WTC11 (cell line): Measurements from ENCODE around the gene MRPL54. TPM values are rescaled to one million over a fixed set of nuclear protein-coding genes. Genes with fewer than 3 reads are reported as not detected.

Experiments
- ATAC-seq: fragments of 200-7000 bp; cut with Tn5 transposase; 2 replicates; pipeline ENCODE4 v1.10.0; 2021; ENCODE audit warnings: mild to moderate bottlenecking, moderate library complexity
- CTCF ChIA-PET: fragments of 300-600 bp; sonication (Branson Sonifier 250); formaldehyde crosslinking; loops from one replicate; lab custom pipeline; 2021; ENCODE audit warnings: antibody characterized with exemption; lab: Charles Lee
- POLR2A ChIA-PET: fragments of 350-600 bp; sonication (Branson Sonifier 250); formaldehyde crosslinking; loops from one replicate; lab custom pipeline; 2021; ENCODE audit warnings: antibody characterized with exemption; lab: Charles Lee
- DNase-seq: peaks from one replicate; pipeline ENCODE4 v3.0.0; 2021; ENCODE audit warnings: low spot score
- H3K27ac Mint-ChIP-seq: 2 replicates; pipeline ENCODE4 v1.8.0; 2021; ENCODE audit warnings: mixed read lengths
- H3K27me3 Mint-ChIP-seq: 2 replicates; pipeline ENCODE4 v1.8.0; 2021; ENCODE audit warnings: low read depth, mild to moderate bottlenecking, moderate library complexity, mixed read lengths
- H3K36me3 Mint-ChIP-seq: 2 replicates; pipeline ENCODE4 v1.8.0; 2021; ENCODE audit warnings: mixed read lengths
- H3K4me1 Mint-ChIP-seq: 2 replicates; pipeline ENCODE4 v1.8.0; 2022; ENCODE audit warnings: mixed read lengths
- H3K4me3 Mint-ChIP-seq: 2 replicates; pipeline ENCODE4 v1.8.0; 2021; ENCODE audit warnings: mild to moderate bottlenecking, moderate library complexity, mixed read lengths
- H3K9me3 Mint-ChIP-seq: 2 replicates; pipeline ENCODE4 v1.8.0; 2021; ENCODE audit warnings: mixed read lengths
- CREM ChIP-seq: sonication (generic); formaldehyde crosslinking; IDR thresholded peaks from 2 replicates; pipeline ENCODE4 v1.8.1; 2022; ENCODE audit warnings: mild to moderate bottlenecking, missing genetic modification reagents, moderate library complexity
- ELF4 ChIP-seq: sonication (generic); formaldehyde crosslinking; IDR thresholded peaks from 2 replicates; pipeline ENCODE4 v1.8.1; 2022; ENCODE audit warnings: low read depth, mild to moderate bottlenecking, moderate library complexity, missing genetic modification reagents
- ESRRA ChIP-seq: sonication (generic); formaldehyde crosslinking; IDR thresholded peaks from 2 replicates; pipeline ENCODE4 v1.8.1; 2022; ENCODE audit warnings: mild to moderate bottlenecking, missing genetic modification reagents, borderline replicate concordance
- FOXJ3 ChIP-seq: sonication (generic); formaldehyde crosslinking; IDR thresholded peaks from 2 replicates; pipeline ENCODE4 v1.9.0; 2021; ENCODE audit warnings: missing genetic modification reagents, mild to moderate bottlenecking, borderline replicate concordance
- GTF2I ChIP-seq: fragments of 250-450 bp; sonication (Bioruptor Pico); conservative IDR thresholded peaks from 2 replicates; pipeline ENCODE4 v1.4.0; 2021; ENCODE audit warnings: mild to moderate bottlenecking
- JUN ChIP-seq: sonication (generic); formaldehyde crosslinking; IDR thresholded peaks from 2 replicates; pipeline ENCODE4 v1.8.0; 2023; ENCODE audit warnings: mild to moderate bottlenecking, missing genetic modification reagents
- NFYB ChIP-seq: sonication (generic); formaldehyde crosslinking; conservative IDR thresholded peaks from 2 replicates; pipeline ENCODE4 v1.8.0; 2022; ENCODE audit warnings: low read depth, missing genetic modification reagents
- NR3C1 ChIP-seq: sonication (generic); formaldehyde crosslinking; conservative IDR thresholded peaks from 2 replicates; pipeline ENCODE4 v1.8.1; 2023; ENCODE audit warnings: low read depth, mild to moderate bottlenecking, missing genetic modification reagents
- SMAD3 ChIP-seq: sonication (generic); formaldehyde crosslinking; IDR thresholded peaks from 2 replicates; pipeline ENCODE4 v1.8.0; 2022; ENCODE audit warnings: missing genetic modification reagents, mild to moderate bottlenecking, borderline replicate concordance
- SOX15 ChIP-seq: fragments of 250-450 bp; sonication (Bioruptor Pico); IDR thresholded peaks from 2 replicates; pipeline ENCODE4 v1.9.0; 2021; ENCODE audit warnings: mild to moderate bottlenecking
- TEAD4 ChIP-seq: sonication (generic); formaldehyde crosslinking; IDR thresholded peaks from 2 replicates; pipeline ENCODE4 v1.8.0; 2022; ENCODE audit warnings: mild to moderate bottlenecking, missing genetic modification reagents
- ZNF121 ChIP-seq: sonication (generic); formaldehyde crosslinking; IDR thresholded peaks from 2 replicates; pipeline ENCODE4 v1.8.0; 2023; ENCODE audit warnings: missing genetic modification reagents
- ZNF317 ChIP-seq: sonication (generic); formaldehyde crosslinking; IDR thresholded peaks from 2 replicates; pipeline ENCODE4 v1.8.1; 2023; ENCODE audit warnings: low read depth, mild to moderate bottlenecking, moderate library complexity, missing genetic modification reagents, borderline replicate concordance
- ZNF423 ChIP-seq: fragments of 250-450 bp; sonication (Bioruptor Pico); IDR thresholded peaks from 2 replicates; pipeline ENCODE4 v2.1.2; 2022; ENCODE audit warnings: mild to moderate bottlenecking, moderate library complexity
- ZNF671 ChIP-seq: fragments of 250-450 bp; sonication (Bioruptor Pico); IDR thresholded peaks from 2 replicates; pipeline ENCODE4 v1.8.0; 2021; ENCODE audit warnings: mild to moderate bottlenecking
- total RNA-seq: library from RNA; stranded (reverse); gene quantifications from 3 replicates; pipeline ENCODE4 v1.2.3, GENCODE V29; 2021
- TF ChIP-seq, protein P1 (sequence below): sonication (generic); formaldehyde crosslinking; IDR thresholded peaks from 2 replicates; pipeline ENCODE4 v1.8.1; 2022; ENCODE audit warnings: mild to moderate bottlenecking, missing genetic modification reagents, moderate library complexity, borderline replicate concordance
- TF ChIP-seq, protein P2 (sequence below): sonication (generic); formaldehyde crosslinking; IDR thresholded peaks from 2 replicates; pipeline ENCODE4 v1.8.1; 2023; ENCODE audit warnings: mild to moderate bottlenecking, missing genetic modification reagents
- TF ChIP-seq, protein P3 (sequence below): fragments of 200-600 bp; IDR thresholded peaks from 2 replicates; pipeline ENCODE4 v1.8.0; 2022; ENCODE audit warnings: antibody characterized with exemption
- TF ChIP-seq, protein P4 (sequence below): sonication (generic); formaldehyde crosslinking; IDR thresholded peaks from 2 replicates; pipeline ENCODE4 v1.8.0; 2022; ENCODE audit warnings: missing genetic modification reagents
- TF ChIP-seq, protein P5 (sequence below): fragments of 250-450 bp; sonication (Bioruptor Pico); IDR thresholded peaks from 2 replicates; pipeline ENCODE4 v1.9.0; 2021; ENCODE audit warnings: mild to moderate bottlenecking
- TF ChIP-seq, protein P6 (sequence below): fragments of 250-450 bp; sonication (Bioruptor Pico); conservative IDR thresholded peaks from 2 replicates; pipeline ENCODE4 v1.9.0; 2021; ENCODE audit warnings: mild to moderate bottlenecking
- TF ChIP-seq, protein P7 (sequence below): fragments of 250-450 bp; sonication (Bioruptor Pico); IDR thresholded peaks from 2 replicates; pipeline ENCODE4 v1.8.0; 2021; ENCODE audit warnings: mild to moderate bottlenecking

Gene MRPL54
- total RNA-seq, 1 experiment from 2014 or later, result 62.3 TPM

DNA sequence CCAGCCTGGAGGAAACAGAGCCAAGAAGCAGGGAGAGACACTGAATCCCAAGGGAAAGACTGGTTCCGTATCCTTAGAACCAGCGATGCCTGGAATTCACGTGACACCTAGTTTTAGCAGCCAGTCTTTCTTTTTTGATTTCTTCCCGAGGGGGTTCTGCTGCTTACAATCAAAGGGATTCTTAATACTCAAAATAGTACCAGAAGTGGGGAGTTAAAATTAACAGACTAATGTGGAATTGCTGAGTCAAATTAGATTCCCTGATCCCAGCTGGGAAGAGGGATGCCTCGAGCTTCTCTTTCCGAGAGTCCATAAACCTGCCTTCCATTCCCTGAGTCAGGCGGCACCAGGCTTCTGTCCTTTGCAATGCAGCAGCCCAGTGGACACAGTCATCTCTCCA is 28.5 kb downstream of the MRPL54 start:
- DNase-seq, result no peak
- ATAC-seq, result no peak
- POLR2A ChIA-PET, result no interaction called here
- H3K4me3 Mint-ChIP-seq, result no peak overlapping the region
- no peaks in the 10 kb centered on the region for H3K4me1 Mint-ChIP-seq
- TF ChIP-seq TEAD4, result no peak
- TF ChIP-seq, protein P1, sequence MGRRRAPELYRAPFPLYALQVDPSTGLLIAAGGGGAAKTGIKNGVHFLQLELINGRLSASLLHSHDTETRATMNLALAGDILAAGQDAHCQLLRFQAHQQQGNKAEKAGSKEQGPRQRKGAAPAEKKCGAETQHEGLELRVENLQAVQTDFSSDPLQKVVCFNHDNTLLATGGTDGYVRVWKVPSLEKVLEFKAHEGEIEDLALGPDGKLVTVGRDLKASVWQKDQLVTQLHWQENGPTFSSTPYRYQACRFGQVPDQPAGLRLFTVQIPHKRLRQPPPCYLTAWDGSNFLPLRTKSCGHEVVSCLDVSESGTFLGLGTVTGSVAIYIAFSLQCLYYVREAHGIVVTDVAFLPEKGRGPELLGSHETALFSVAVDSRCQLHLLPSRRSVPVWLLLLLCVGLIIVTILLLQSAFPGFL (CRISPR knock-in tag), result no peak
- no peak for TF ChIP-seq SOX15 (CRISPR knock-in tag)
- TF ChIP-seq ZNF121 (CRISPR knock-in tag), result no peak
- no peak for TF ChIP-seq ZNF671 (CRISPR knock-in tag)
- H3K36me3 Mint-ChIP-seq, result no peaks in the 10 kb centered on the region
- peaks cover 20% of the 10 kb centered on the region for H3K27me3 Mint-ChIP-seq
- H3K9me3 Mint-ChIP-seq, result peaks cover 3% of the 10 kb centered on the region; the same call in 1 of the 2 replicates
- no peak overlapping the region for H3K27ac Mint-ChIP-seq
- CTCF ChIA-PET, result no interaction called here

DNA sequence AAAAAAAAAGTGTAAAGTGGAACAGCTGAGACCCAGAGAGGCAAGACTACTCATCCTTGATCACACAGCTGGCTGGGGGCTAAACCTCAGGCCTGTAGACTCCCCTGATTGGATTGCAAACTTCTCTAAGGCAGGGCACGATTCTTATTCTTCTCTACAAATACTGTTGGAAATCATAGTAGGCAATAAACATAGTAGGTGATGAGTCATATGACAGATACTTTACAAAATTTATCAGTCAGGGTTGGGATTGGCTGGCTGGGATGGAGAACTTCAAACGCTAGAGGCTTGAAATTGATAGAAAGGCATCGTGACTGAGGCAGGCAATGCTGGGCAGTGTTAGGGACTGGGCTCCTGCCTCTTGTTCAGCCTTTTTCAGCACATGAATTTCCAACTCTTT is 29.6 kb downstream of the MRPL54 start:
- ATAC-seq (no peak), DNase-seq (no peak)
- ChIA-PET CTCF (interaction anchor here (1.9 kb wide), 1 partner anchor 9 kb away, joined by 6 read pairs; no protein-coding TSS in a partner anchor), POLR2A (no interaction called here)
- Mint-ChIP-seq H3K27me3 (peaks cover 14% of the 10 kb centered on the region), H3K27ac (no peak overlapping the region), H3K9me3 (peaks cover 10% of the 10 kb centered on the region), H3K4me3 (no peak overlapping the region), H3K36me3 (peaks cover 4% of the 10 kb centered on the region), H3K4me1 (no peaks in the 10 kb centered on the region)
- TF ChIP-seq FOXJ3 (CRISPR knock-in tag) (no peak), GTF2I (CRISPR knock-in tag) (no peak), SMAD3 (CRISPR knock-in tag) (no peak), CREM (CRISPR knock-in tag) (no peak), TEAD4 (no peak), ZNF317 (no peak), ESRRA (no peak), NR3C1 (CRISPR knock-in tag) (no peak), JUN (CRISPR knock-in tag) (no peak), ZNF423 (CRISPR knock-in tag) (no peak), ELF4 (CRISPR knock-in tag) (no peak), NFYB (no peak)
- TF ChIP-seq, protein P2, sequence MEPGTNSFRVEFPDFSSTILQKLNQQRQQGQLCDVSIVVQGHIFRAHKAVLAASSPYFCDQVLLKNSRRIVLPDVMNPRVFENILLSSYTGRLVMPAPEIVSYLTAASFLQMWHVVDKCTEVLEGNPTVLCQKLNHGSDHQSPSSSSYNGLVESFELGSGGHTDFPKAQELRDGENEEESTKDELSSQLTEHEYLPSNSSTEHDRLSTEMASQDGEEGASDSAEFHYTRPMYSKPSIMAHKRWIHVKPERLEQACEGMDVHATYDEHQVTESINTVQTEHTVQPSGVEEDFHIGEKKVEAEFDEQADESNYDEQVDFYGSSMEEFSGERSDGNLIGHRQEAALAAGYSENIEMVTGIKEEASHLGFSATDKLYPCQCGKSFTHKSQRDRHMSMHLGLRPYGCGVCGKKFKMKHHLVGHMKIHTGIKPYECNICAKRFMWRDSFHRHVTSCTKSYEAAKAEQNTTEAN (CRISPR knock-in tag), result no peak
- TF ChIP-seq, protein P3, sequence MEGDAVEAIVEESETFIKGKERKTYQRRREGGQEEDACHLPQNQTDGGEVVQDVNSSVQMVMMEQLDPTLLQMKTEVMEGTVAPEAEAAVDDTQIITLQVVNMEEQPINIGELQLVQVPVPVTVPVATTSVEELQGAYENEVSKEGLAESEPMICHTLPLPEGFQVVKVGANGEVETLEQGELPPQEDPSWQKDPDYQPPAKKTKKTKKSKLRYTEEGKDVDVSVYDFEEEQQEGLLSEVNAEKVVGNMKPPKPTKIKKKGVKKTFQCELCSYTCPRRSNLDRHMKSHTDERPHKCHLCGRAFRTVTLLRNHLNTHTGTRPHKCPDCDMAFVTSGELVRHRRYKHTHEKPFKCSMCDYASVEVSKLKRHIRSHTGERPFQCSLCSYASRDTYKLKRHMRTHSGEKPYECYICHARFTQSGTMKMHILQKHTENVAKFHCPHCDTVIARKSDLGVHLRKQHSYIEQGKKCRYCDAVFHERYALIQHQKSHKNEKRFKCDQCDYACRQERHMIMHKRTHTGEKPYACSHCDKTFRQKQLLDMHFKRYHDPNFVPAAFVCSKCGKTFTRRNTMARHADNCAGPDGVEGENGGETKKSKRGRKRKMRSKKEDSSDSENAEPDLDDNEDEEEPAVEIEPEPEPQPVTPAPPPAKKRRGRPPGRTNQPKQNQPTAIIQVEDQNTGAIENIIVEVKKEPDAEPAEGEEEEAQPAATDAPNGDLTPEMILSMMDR, result no peak
- TF ChIP-seq, protein P4, sequence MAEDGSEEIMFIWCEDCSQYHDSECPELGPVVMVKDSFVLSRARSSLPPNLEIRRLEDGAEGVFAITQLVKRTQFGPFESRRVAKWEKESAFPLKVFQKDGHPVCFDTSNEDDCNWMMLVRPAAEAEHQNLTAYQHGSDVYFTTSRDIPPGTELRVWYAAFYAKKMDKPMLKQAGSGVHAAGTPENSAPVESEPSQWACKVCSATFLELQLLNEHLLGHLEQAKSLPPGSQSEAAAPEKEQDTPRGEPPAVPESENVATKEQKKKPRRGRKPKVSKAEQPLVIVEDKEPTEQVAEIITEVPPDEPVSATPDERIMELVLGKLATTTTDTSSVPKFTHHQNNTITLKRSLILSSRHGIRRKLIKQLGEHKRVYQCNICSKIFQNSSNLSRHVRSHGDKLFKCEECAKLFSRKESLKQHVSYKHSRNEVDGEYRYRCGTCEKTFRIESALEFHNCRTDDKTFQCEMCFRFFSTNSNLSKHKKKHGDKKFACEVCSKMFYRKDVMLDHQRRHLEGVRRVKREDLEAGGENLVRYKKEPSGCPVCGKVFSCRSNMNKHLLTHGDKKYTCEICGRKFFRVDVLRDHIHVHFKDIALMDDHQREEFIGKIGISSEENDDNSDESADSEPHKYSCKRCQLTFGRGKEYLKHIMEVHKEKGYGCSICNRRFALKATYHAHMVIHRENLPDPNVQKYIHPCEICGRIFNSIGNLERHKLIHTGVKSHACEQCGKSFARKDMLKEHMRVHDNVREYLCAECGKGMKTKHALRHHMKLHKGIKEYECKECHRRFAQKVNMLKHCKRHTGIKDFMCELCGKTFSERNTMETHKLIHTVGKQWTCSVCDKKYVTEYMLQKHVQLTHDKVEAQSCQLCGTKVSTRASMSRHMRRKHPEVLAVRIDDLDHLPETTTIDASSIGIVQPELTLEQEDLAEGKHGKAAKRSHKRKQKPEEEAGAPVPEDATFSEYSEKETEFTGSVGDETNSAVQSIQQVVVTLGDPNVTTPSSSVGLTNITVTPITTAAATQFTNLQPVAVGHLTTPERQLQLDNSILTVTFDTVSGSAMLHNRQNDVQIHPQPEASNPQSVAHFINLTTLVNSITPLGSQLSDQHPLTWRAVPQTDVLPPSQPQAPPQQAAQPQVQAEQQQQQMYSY (CRISPR knock-in tag), result no peak
- TF ChIP-seq, protein P5, sequence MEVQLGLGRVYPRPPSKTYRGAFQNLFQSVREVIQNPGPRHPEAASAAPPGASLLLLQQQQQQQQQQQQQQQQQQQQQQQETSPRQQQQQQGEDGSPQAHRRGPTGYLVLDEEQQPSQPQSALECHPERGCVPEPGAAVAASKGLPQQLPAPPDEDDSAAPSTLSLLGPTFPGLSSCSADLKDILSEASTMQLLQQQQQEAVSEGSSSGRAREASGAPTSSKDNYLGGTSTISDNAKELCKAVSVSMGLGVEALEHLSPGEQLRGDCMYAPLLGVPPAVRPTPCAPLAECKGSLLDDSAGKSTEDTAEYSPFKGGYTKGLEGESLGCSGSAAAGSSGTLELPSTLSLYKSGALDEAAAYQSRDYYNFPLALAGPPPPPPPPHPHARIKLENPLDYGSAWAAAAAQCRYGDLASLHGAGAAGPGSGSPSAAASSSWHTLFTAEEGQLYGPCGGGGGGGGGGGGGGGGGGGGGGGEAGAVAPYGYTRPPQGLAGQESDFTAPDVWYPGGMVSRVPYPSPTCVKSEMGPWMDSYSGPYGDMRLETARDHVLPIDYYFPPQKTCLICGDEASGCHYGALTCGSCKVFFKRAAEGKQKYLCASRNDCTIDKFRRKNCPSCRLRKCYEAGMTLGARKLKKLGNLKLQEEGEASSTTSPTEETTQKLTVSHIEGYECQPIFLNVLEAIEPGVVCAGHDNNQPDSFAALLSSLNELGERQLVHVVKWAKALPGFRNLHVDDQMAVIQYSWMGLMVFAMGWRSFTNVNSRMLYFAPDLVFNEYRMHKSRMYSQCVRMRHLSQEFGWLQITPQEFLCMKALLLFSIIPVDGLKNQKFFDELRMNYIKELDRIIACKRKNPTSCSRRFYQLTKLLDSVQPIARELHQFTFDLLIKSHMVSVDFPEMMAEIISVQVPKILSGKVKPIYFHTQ (CRISPR knock-in tag), result no peak
- TF ChIP-seq, protein P6, sequence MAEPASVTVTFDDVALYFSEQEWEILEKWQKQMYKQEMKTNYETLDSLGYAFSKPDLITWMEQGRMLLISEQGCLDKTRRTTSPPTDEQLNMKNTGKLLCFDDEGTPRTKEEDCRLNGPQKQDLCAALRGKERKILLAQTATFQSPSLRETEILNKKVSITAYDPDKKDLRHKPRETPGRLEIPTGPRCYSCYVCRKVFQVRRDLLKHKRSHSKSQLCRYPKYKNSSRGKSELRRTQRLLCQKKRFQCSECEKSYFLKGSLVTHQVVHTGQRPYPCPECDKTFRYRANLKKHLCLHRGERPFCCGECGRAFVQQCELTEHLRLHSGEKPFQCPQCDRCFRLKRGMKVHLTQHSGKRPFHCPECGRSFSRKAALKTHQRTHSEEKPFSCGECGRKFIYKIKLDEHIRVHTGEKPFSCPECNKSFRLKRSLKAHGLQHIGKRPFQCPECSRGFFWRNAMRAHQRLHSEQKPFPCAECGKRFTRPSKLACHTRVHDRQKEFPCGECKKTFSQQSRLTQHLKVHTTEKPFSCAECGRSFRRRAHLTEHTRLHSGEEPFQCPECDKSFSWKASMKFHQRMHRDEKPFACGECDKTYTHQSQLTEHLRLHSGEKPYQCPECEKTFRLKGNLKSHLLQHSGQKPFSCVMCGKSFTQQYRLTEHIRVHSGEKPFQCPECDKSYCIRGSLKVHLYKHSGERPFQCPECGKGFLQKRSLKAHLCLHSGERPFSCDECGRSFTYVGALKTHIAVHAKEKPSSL, result no peak
- TF ChIP-seq, protein P7, sequence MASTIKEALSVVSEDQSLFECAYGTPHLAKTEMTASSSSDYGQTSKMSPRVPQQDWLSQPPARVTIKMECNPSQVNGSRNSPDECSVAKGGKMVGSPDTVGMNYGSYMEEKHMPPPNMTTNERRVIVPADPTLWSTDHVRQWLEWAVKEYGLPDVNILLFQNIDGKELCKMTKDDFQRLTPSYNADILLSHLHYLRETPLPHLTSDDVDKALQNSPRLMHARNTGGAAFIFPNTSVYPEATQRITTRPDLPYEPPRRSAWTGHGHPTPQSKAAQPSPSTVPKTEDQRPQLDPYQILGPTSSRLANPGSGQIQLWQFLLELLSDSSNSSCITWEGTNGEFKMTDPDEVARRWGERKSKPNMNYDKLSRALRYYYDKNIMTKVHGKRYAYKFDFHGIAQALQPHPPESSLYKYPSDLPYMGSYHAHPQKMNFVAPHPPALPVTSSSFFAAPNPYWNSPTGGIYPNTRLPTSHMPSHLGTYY (CRISPR knock-in tag), result no peak
